ENCODE measurements around the gene TJP2. TPM values are rescaled to one million over a fixed set of nuclear protein-coding genes. Genes with fewer than 3 reads are reported as not detected.
"Not testable (repeated sequence)": the region's sequence is repeated elsewhere in the genome, so short reads cannot be mapped to it uniquely, and the experiment has no call there.

The TJP2 gene
- total and polyA plus RNA-seq, 10 of the 15 experiments (the other 5 are each of a cell fraction or from before 2014, with no cell fraction given): 6.4 to 59.9 (median 29.7) TPM

- Histone ChIP-seq H3K4me2 (ENCODE audit: control insufficient read depth, insufficient read depth) (no peak overlapping the region), H3K9me3 (replicated peaks; ENCODE audit: control insufficient read depth, insufficient read depth, low read length) (no peaks in the 10 kb centered on the region), H3K27ac (ENCODE audit: control insufficient read depth, insufficient read depth) (no peak overlapping the region), H3K9ac (ENCODE audit: control insufficient read depth, insufficient read depth, low read length) (no peak overlapping the region), H2AFZ (ENCODE audit: control insufficient read depth, low read depth, low read length) (no peak overlapping the region), H3K4me1 (ENCODE audit: control insufficient read depth, insufficient read depth, low read length) (no peaks in the 10 kb centered on the region), H3K36me3 (ENCODE audit: control insufficient read depth in 2 of 2, insufficient read depth in 2 of 2, low read length in 1 of 2) (no peaks in the 10 kb centered on the region), H4K20me1 (ENCODE audit: control insufficient read depth, insufficient read depth) (no peaks in the 10 kb centered on the region), H3K4me3 (no peak overlapping the region), H3K27me3 (replicated peaks in 1 of 2; ENCODE audit: control insufficient read depth in 2 of 2, insufficient read depth in 2 of 2, low read length in 1 of 2) (no peaks in the 10 kb centered on the region), H3K79me2 (ENCODE audit: control insufficient read depth, insufficient read depth, low read length) (no peaks in the 10 kb centered on the region)
- in situ Hi-C loops (cut with MboI) (no loop called here), intact Hi-C loops (cut with micrococcal nuclease; ENCODE audit: unreplicated experiment) (no loop called here)
- ChIA-PET POLR2A (no interaction called here), CTCF (no interaction called here), RAD21 (ENCODE audit: unreplicated experiment) (no interaction called here), SMC1A (ENCODE audit: uncharacterized antibody, unreplicated experiment) (no interaction called here)
- 40% methylated on average over 2 of the region's 2 CpGs for WGBS (ENCODE audit: insufficient coverage, insufficient replicate concordance, low lambda C conversion rate, missing lambda C conversion rate)
- ATAC-seq: no peak
- no peak for FAIRE-seq
- BruUV-seq (replicated peaks): no TSS peak
- DNase-seq (ENCODE audit: low read depth, low spot score): no peak
- TF ChIP-seq NR2C1 (IDR thresholded peaks at IDR 0.05): no peak
- no peak for TF ChIP-seq CBX3 (IDR thresholded peaks at IDR 0.05; ENCODE audit: borderline replicate concordance, low read depth)
- no peak for TF ChIP-seq MTA2 (IDR thresholded peaks at IDR 0.05; ENCODE audit: low read depth)
- TF ChIP-seq ZNF24 (IDR thresholded peaks at IDR 0.05): no peak
- no peak for TF ChIP-seq SIN3A (IDR thresholded peaks at IDR 0.05; ENCODE audit: low read depth, low read length)
- TF ChIP-seq FOXK2 (IDR thresholded peaks at IDR 0.05): no peak
- no peak for TF ChIP-seq GATAD2B (conservative IDR thresholded peaks at IDR 0.05; ENCODE audit: low read depth)
- TF ChIP-seq RELB (IDR thresholded peaks at IDR 0.05; ENCODE audit: low read depth): no peak
- no peak for TF ChIP-seq ZBTB33 (IDR thresholded peaks at IDR 0.05)
- TF ChIP-seq SMAD5 (IDR thresholded peaks at IDR 0.05; ENCODE audit: low read depth): no peak
- no peak for TF ChIP-seq NFYB (IDR thresholded peaks at IDR 0.05; ENCODE audit: insufficient read depth, low read depth, low read length)
Observed at GRCh38 chr9:69303331-69303730, 129.3 kb downstream of the TJP2 start.

- SMC1A ChIA-PET (ENCODE audit: uncharacterized antibody, unreplicated experiment); H3K9ac ChIP-seq (ENCODE audit: control insufficient read depth, insufficient read depth, low read length); H3K9me3 ChIP-seq (replicated peaks; ENCODE audit: control insufficient read depth, insufficient read depth, low read length); H3K79me2 ChIP-seq (ENCODE audit: control insufficient read depth, insufficient read depth, low read length); ATAC-seq; intact Hi-C loops (cut with micrococcal nuclease; ENCODE audit: unreplicated experiment); DNase-seq (ENCODE audit: low read depth, low spot score); CTCF ChIA-PET; H4K20me1 ChIP-seq (ENCODE audit: control insufficient read depth, insufficient read depth); H3K27ac ChIP-seq (ENCODE audit: control insufficient read depth, insufficient read depth); H3K4me2 ChIP-seq (ENCODE audit: control insufficient read depth, insufficient read depth); H3K27me3 ChIP-seq (replicated peaks in 1 of 2; ENCODE audit: control insufficient read depth in 2 of 2, insufficient read depth in 2 of 2, low read length in 1 of 2); H3K4me1 ChIP-seq (ENCODE audit: control insufficient read depth, insufficient read depth, low read length); FAIRE-seq; BruUV-seq (replicated peaks); RAD21 ChIA-PET (ENCODE audit: unreplicated experiment); POLR2A ChIA-PET; in situ Hi-C loops (cut with MboI); H3K36me3 ChIP-seq (ENCODE audit: control insufficient read depth in 2 of 2, insufficient read depth in 2 of 2, low read length in 1 of 2); H3K4me3 ChIP-seq; H2AFZ ChIP-seq (ENCODE audit: control insufficient read depth, low read depth, low read length): not testable (repeated sequence)
- WGBS (ENCODE audit: insufficient coverage, insufficient replicate concordance, low lambda C conversion rate, missing lambda C conversion rate): 23% methylated on average over 5 of the region's 5 CpGs
Observed at GRCh38 chr9:69306895-69307445, 132.9 kb downstream of the TJP2 start.

Data from GM12878 (cell line).